ENCODE results near the gene MRPL30.

Gene MRPL30

GRCh38 chr2:99188357-99188756 is 7.4 kb downstream of the MRPL30 start:
- no peak for TF ChIP-seq FOXP2 (optimal IDR thresholded peaks at IDR 0.05; ENCODE audit: borderline replicate concordance, extremely low read depth, extremely low read length, insufficient read depth)
- no peak for TF ChIP-seq SIN3A (IDR thresholded peaks at IDR 0.05; ENCODE audit: borderline replicate concordance, insufficient read depth, low read length)
- TF ChIP-seq, protein P1, sequence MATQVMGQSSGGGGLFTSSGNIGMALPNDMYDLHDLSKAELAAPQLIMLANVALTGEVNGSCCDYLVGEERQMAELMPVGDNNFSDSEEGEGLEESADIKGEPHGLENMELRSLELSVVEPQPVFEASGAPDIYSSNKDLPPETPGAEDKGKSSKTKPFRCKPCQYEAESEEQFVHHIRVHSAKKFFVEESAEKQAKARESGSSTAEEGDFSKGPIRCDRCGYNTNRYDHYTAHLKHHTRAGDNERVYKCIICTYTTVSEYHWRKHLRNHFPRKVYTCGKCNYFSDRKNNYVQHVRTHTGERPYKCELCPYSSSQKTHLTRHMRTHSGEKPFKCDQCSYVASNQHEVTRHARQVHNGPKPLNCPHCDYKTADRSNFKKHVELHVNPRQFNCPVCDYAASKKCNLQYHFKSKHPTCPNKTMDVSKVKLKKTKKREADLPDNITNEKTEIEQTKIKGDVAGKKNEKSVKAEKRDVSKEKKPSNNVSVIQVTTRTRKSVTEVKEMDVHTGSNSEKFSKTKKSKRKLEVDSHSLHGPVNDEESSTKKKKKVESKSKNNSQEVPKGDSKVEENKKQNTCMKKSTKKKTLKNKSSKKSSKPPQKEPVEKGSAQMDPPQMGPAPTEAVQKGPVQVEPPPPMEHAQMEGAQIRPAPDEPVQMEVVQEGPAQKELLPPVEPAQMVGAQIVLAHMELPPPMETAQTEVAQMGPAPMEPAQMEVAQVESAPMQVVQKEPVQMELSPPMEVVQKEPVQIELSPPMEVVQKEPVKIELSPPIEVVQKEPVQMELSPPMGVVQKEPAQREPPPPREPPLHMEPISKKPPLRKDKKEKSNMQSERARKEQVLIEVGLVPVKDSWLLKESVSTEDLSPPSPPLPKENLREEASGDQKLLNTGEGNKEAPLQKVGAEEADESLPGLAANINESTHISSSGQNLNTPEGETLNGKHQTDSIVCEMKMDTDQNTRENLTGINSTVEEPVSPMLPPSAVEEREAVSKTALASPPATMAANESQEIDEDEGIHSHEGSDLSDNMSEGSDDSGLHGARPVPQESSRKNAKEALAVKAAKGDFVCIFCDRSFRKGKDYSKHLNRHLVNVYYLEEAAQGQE (IDR thresholded peaks at IDR 0.05; ENCODE audit: insufficient read depth in 1 of 2, low read depth in 2 of 2, low read length in 2 of 2): no peak
- TF ChIP-seq POLR2AphosphoS5 (IDR thresholded peaks at IDR 0.05; ENCODE audit: low read depth, low read length): no peak
- TF ChIP-seq TAF1 (IDR thresholded peaks at IDR 0.05; ENCODE audit: borderline replicate concordance, insufficient read depth, low read length): no peak

DNA sequence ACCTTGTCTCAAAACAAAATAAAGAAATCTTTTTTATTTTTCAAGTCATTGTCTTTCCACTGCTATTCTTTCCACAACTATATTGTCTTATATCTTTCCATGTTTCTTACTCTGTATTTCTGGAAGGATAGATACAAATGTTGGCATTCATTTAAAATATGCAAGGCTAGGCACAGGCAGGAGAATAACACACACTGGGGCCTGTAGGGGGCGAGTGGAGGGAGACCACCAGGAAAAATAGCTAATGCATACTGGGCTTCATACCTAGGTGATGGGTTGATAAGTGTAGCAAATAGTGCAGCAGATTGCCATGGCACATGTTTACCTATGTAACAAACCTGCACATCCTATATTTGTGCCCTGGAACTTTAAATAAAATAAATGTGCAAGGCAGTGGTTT is 9.6 kb downstream of the MRPL30 start:
- TF ChIP-seq TAF1 (IDR thresholded peaks at IDR 0.05; ENCODE audit: borderline replicate concordance, insufficient read depth, low read length): no peak
- TF ChIP-seq SIN3A (IDR thresholded peaks at IDR 0.05; ENCODE audit: borderline replicate concordance, insufficient read depth, low read length): no peak
- TF ChIP-seq FOXP2 (optimal IDR thresholded peaks at IDR 0.05; ENCODE audit: borderline replicate concordance, extremely low read depth, extremely low read length, insufficient read depth): no peak
- TF ChIP-seq, protein P1 (IDR thresholded peaks at IDR 0.05; ENCODE audit: insufficient read depth in 1 of 2, low read depth in 2 of 2, low read length in 2 of 2): no peak
- TF ChIP-seq POLR2AphosphoS5 (IDR thresholded peaks at IDR 0.05; ENCODE audit: low read depth, low read length): no peak

- TF ChIP-seq TAF1 (IDR thresholded peaks at IDR 0.05; ENCODE audit: borderline replicate concordance, insufficient read depth, low read length): no peak
- no peak for TF ChIP-seq SIN3A (IDR thresholded peaks at IDR 0.05; ENCODE audit: borderline replicate concordance, insufficient read depth, low read length)
- TF ChIP-seq FOXP2 (optimal IDR thresholded peaks at IDR 0.05; ENCODE audit: borderline replicate concordance, extremely low read depth, extremely low read length, insufficient read depth): no peak
- TF ChIP-seq, protein P1 (IDR thresholded peaks at IDR 0.05; ENCODE audit: insufficient read depth in 1 of 2, low read depth in 2 of 2, low read length in 2 of 2): no peak
- no peak for TF ChIP-seq POLR2AphosphoS5 (IDR thresholded peaks at IDR 0.05; ENCODE audit: low read depth, low read length)
These were observed 17.3 kb downstream of the MRPL30 start for GRCh38 chr2:99198103-99198841.

DNA sequence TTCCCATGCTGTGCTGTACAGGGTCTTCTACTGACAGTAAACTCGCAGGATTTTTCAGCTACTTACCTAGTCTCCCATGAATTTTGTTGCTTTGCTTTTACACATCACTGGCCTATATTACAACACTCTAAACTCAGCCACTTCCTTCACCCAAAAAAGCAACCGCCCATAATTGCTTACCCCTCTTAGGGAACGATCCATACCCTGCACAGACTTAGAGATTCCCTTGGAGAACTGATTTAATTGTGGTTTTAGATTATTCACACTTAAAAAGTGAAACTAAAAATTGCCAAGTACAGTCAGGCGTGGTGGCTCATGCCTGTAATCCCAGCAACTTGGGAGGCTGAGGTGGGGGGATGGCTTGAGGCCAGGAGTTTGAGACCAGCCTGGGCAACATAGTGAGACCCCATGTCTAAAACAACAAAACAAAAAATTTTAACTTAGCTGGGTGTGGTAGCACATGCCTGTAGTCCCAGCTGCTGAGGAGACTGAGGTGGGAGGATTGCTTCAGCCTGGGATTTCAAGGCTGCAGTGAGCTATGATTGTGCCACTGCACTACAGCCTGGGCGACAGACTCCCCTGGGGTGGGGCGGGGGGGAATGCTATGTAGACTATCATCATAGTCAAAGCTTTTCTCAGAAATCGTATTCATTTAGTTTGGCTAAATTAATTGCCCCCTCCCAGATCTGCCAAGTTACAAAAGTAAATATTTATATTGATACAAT is 19.3 kb downstream of the MRPL30 start:
- no peak for TF ChIP-seq POLR2AphosphoS5 (IDR thresholded peaks at IDR 0.05; ENCODE audit: low read depth, low read length)

DNA sequence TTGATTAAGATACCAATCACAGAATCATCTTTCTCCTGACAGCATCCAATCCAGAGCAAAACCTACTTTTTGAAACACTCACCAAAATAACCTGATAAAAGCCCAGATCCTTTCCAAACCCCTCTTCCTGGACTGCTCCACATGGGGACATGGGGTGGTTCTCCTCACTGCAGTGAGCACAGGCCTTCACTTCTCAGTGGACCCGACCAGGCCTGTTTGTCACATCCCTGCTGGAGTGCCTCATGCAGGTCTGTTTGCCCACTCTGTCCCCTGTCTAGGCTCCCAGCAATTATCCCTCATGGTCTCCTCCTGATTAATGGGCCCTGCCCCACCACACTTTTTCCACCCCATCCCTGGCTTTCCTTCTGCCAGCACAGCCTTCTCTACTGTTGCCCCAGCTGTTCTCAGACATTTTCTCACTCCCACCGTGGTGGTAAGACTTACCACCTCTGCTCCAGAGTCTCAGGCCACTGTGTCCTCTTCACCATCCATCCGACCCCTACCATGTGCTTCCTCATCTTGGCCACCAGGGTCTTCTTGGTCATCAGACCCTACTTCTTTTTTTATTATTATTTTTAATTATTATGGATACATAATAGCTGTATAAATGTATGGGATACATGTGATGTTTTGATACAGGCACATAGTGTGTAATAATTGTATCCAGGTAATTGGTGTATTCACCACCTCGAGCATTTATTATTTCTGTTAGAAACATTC is 21.1 kb downstream of the MRPL30 start:
- no peak for TF ChIP-seq SIN3A (IDR thresholded peaks at IDR 0.05; ENCODE audit: borderline replicate concordance, insufficient read depth, low read length)
- TF ChIP-seq FOXP2 (optimal IDR thresholded peaks at IDR 0.05; ENCODE audit: borderline replicate concordance, extremely low read depth, extremely low read length, insufficient read depth): no peak
- no peak for TF ChIP-seq POLR2AphosphoS5 (IDR thresholded peaks at IDR 0.05; ENCODE audit: low read depth, low read length)
- TF ChIP-seq, protein P1 (IDR thresholded peaks at IDR 0.05; ENCODE audit: insufficient read depth in 1 of 2, low read depth in 2 of 2, low read length in 2 of 2): no peak

All from PFSK-1 (cell line).